CD8-positive, alpha-beta memory T cell (primary cell): ENCODE measurements around the gene NAALADL2. TPM values are rescaled to one million over a fixed set of nuclear protein-coding genes. Genes with fewer than 3 reads are reported as not detected.
A peak's percentile ranks its signal among the peaks of the same experiment; 100 is the strongest.
"Not testable (repeated sequence)": the region's sequence is repeated elsewhere in the genome, so short reads cannot be mapped to it uniquely, and the experiment has no call there.

ENCODE experiments used
- CTCF ChIA-PET: fragments of 350-600 bp; sonication (Branson Sonifier 250); formaldehyde crosslinking; loops from one replicate; lab custom pipeline; 2021; ENCODE audit warnings: antibody characterized with exemption; lab: Charles Lee
- POLR2A ChIA-PET: fragments of 350-600 bp; sonication (Branson Sonifier 250); formaldehyde crosslinking; loops from one replicate; lab custom pipeline; 2021; ENCODE audit warnings: antibody characterized with exemption; lab: Charles Lee
- DNase-seq, 5 donors: peaks; one replicate each; pipeline versions ENCODE4 v3.0.0 to v3.0.0-alpha.2; 2020 to 2022; ENCODE audit warnings: mixed read lengths in 1 of 5
- H3K27ac ChIP-seq: one replicate; pipeline ENCODE4 v1.7.0; 2013; ENCODE audit warnings: low read depth, mild to moderate bottlenecking, low read length, moderate library complexity
- H3K27me3 ChIP-seq: 2 replicates; pipeline ENCODE4 v1.7.0; 2013; ENCODE audit warnings: low read length, mild to moderate bottlenecking; ENCODE audit not compliant: insufficient read depth, poor library complexity, severe bottlenecking
- H3K36me3 ChIP-seq: 2 replicates; pipeline ENCODE4 v1.7.0; 2013; ENCODE audit warnings: mild to moderate bottlenecking, low read length, moderate library complexity; ENCODE audit not compliant: insufficient read depth
- H3K4me1 ChIP-seq: 2 replicates; pipeline ENCODE4 v1.7.0; 2013; ENCODE audit warnings: mild to moderate bottlenecking, low read length, moderate library complexity; ENCODE audit not compliant: insufficient read depth
- H3K4me3 ChIP-seq: 2 replicates; pipeline ENCODE4 v1.7.0; 2013; ENCODE audit warnings: mild to moderate bottlenecking, low read length
- H3K9me3 ChIP-seq: 2 replicates; pipeline ENCODE4 v1.7.0; 2013; ENCODE audit warnings: mild to moderate bottlenecking, low read length
- H3K27ac Mint-ChIP-seq, 8 donors: one replicate each; pipeline ENCODE4 v1.8.0; 2020 to 2021; ENCODE audit warnings: mixed read lengths in 8 of 8, mild to moderate bottlenecking in 6 of 8, inconsistent platforms in 3 of 8, moderate library complexity in 3 of 8
- H3K27me3 Mint-ChIP-seq, 2 donors: one replicate each; pipeline ENCODE4 v1.8.0; 2020 to 2021; ENCODE audit warnings: mixed read lengths in 2 of 2, mild to moderate bottlenecking in 1 of 2, moderate library complexity in 1 of 2
- H3K36me3 Mint-ChIP-seq, 3 donors: one replicate each; pipeline ENCODE4 v1.8.0; 2020 to 2021; ENCODE audit warnings: mixed read lengths in 3 of 3, inconsistent platforms in 1 of 3, mild to moderate bottlenecking in 1 of 3
- H3K4me1 Mint-ChIP-seq, 3 donors: one replicate each; pipeline ENCODE4 v1.8.0; 2020 to 2021; ENCODE audit warnings: mixed read lengths in 3 of 3, inconsistent platforms in 1 of 3, mild to moderate bottlenecking in 1 of 3
- H3K4me3 Mint-ChIP-seq, 7 donors: one replicate each; pipeline ENCODE4 v1.8.0; 2020 to 2021; ENCODE audit warnings: mixed read lengths in 7 of 7, mild to moderate bottlenecking in 6 of 7, moderate library complexity in 4 of 7, inconsistent platforms in 2 of 7
- H3K9me3 Mint-ChIP-seq, 5 donors: one replicate each; pipeline ENCODE4 v1.8.0; 2020 to 2022; ENCODE audit warnings: mixed read lengths in 5 of 5, mild to moderate bottlenecking in 3 of 5, moderate library complexity in 2 of 5, inconsistent platforms in 1 of 5
- polyA plus RNA-seq: library from polyadenylated mRNA; unstranded; fragments of 300-500 nt; fragmentation: Illumina TruSeq; gene quantifications from one replicate; pipeline ENCODE4 v1.2.3, GENCODE V29; 2021
- total RNA-seq, 2 experiments: library from RNA; stranded (reverse); gene quantifications; one replicate each; pipeline ENCODE4 v1.2.3, GENCODE V29; 2021

NAALADL2 gene
- total and polyA plus RNA-seq, 3 experiments from 2014 or later: not detected

- H3K4me3 Mint-ChIP-seq, H3K4me1 Mint-ChIP-seq, H3K27ac ChIP-seq, H3K27me3 Mint-ChIP-seq, H3K4me1 ChIP-seq, H3K4me3 ChIP-seq, DNase-seq, H3K27ac Mint-ChIP-seq, H3K9me3 Mint-ChIP-seq, CTCF ChIA-PET, H3K9me3 ChIP-seq, H3K36me3 Mint-ChIP-seq, POLR2A ChIA-PET, H3K36me3 ChIP-seq, H3K27me3 ChIP-seq: not testable (repeated sequence)
Measured at GRCh38 chr3:175371187-175371586, 512.1 kb downstream of the NAALADL2 start.

GRCh38 chr3:175374705-175375104 is 515.6 kb downstream of the NAALADL2 start:
- no peaks in the 10 kb centered on the region for H3K4me1 ChIP-seq
- Mint-ChIP-seq H3K27me3 (no peaks in the 10 kb centered on the region), H3K27ac (no peak overlapping the region), H3K9me3 (peaks cover 0 to 6% (median 3%) of the 10 kb centered on the region in 5 donors), H3K36me3 (no peaks in the 10 kb centered on the region), H3K4me1 (no peaks in the 10 kb centered on the region), H3K4me3 (no peak overlapping the region)
- no peaks in the 10 kb centered on the region for H3K9me3 ChIP-seq
- H3K36me3 ChIP-seq: no peaks in the 10 kb centered on the region
- ChIA-PET POLR2A (no interaction called here), CTCF (no interaction called here)
- no peaks in the 10 kb centered on the region for H3K27me3 ChIP-seq
- no peak overlapping the region for H3K4me3 ChIP-seq
- H3K27ac ChIP-seq: no peak overlapping the region
- DNase-seq: no peak

- Histone ChIP-seq H3K4me3 (no peak overlapping the region), H3K36me3 (no peaks in the 10 kb centered on the region), H3K9me3 (no peaks in the 10 kb centered on the region), H3K4me1 (no peaks in the 10 kb centered on the region), H3K27me3 (no peaks in the 10 kb centered on the region), H3K27ac (no peak overlapping the region)
- Mint-ChIP-seq H3K27ac (no peak overlapping the region), H3K36me3 (no peaks in the 10 kb centered on the region), H3K27me3 (no peaks in the 10 kb centered on the region), H3K4me1 (no peaks in the 10 kb centered on the region), H3K4me3 (no peak overlapping the region), H3K9me3 (peaks cover 0 to 6% (median 3%) of the 10 kb centered on the region in 5 donors)
- ChIA-PET POLR2A (no interaction called here), CTCF (no interaction called here)
- no peak for DNase-seq
Measured at GRCh38 chr3:175378348-175378747, 519.2 kb downstream of the NAALADL2 start.

- H3K4me3 ChIP-seq: no peak overlapping the region
- H3K9me3 Mint-ChIP-seq: peaks cover 0 to 11% (median 5%) of the 10 kb centered on the region in 5 donors
- no peaks in the 10 kb centered on the region for H3K27me3 Mint-ChIP-seq
- ChIA-PET POLR2A (no interaction called here), CTCF (no interaction called here)
- no peaks in the 10 kb centered on the region for H3K27me3 ChIP-seq
- H3K4me1 ChIP-seq: no peaks in the 10 kb centered on the region
- H3K4me3 Mint-ChIP-seq: no peak overlapping the region
- H3K27ac ChIP-seq: no peak overlapping the region
- no peaks in the 10 kb centered on the region for H3K9me3 ChIP-seq
- DNase-seq: no peak
- peak overlapping the region in 1 of 8 donors; percentile 62 for H3K27ac Mint-ChIP-seq
- no peaks in the 10 kb centered on the region for H3K36me3 Mint-ChIP-seq
- H3K4me1 Mint-ChIP-seq: no peaks in the 10 kb centered on the region
- no peaks in the 10 kb centered on the region for H3K36me3 ChIP-seq
Measured at GRCh38 chr3:175381685-175382084, 522.6 kb downstream of the NAALADL2 start.

GRCh38 chr3:175383371-175383770 is 524.2 kb downstream of the NAALADL2 start:
- H3K27me3 ChIP-seq: no peaks in the 10 kb centered on the region
- POLR2A ChIA-PET: no interaction called here
- H3K27me3 Mint-ChIP-seq: no peaks in the 10 kb centered on the region
- no peak for DNase-seq
- H3K36me3 ChIP-seq: no peaks in the 10 kb centered on the region
- peaks cover 0 to 20% (median 5%) of the 10 kb centered on the region in 5 donors for H3K9me3 Mint-ChIP-seq
- no peak overlapping the region for H3K4me3 Mint-ChIP-seq
- H3K9me3 ChIP-seq: no peaks in the 10 kb centered on the region
- no peaks in the 10 kb centered on the region for H3K4me1 Mint-ChIP-seq
- no peak overlapping the region for H3K27ac Mint-ChIP-seq
- H3K4me1 ChIP-seq: no peaks in the 10 kb centered on the region
- no peak overlapping the region for H3K27ac ChIP-seq
- H3K36me3 Mint-ChIP-seq: no peaks in the 10 kb centered on the region
- H3K4me3 ChIP-seq: no peak overlapping the region
- CTCF ChIA-PET: no interaction called here

GRCh38 chr3:175383813-175384212 is 524.7 kb downstream of the NAALADL2 start:
- H3K4me1 ChIP-seq: no peaks in the 10 kb centered on the region
- ChIA-PET CTCF (no interaction called here), POLR2A (no interaction called here)

GRCh38 chr3:175384569-175384968 is 525.4 kb downstream of the NAALADL2 start:
- no peak for DNase-seq
- no peaks in the 10 kb centered on the region for H3K4me1 Mint-ChIP-seq
- H3K9me3 Mint-ChIP-seq: peaks cover 0 to 25% (median 2%) of the 10 kb centered on the region in 5 donors
- ChIA-PET POLR2A (no interaction called here), CTCF (no interaction called here)
- Histone ChIP-seq H3K27me3 (no peaks in the 10 kb centered on the region), H3K4me3 (no peak overlapping the region), H3K36me3 (no peaks in the 10 kb centered on the region), H3K9me3 (no peaks in the 10 kb centered on the region), H3K4me1 (no peaks in the 10 kb centered on the region), H3K27ac (no peak overlapping the region)
- no peak overlapping the region for H3K27ac Mint-ChIP-seq
- no peaks in the 10 kb centered on the region for H3K27me3 Mint-ChIP-seq
- no peak overlapping the region for H3K4me3 Mint-ChIP-seq
- no peaks in the 10 kb centered on the region for H3K36me3 Mint-ChIP-seq

More at GRCh38 chr3:175383813-175384212, 524.7 kb downstream of the NAALADL2 start:
- Histone ChIP-seq H3K27me3 (no peaks in the 10 kb centered on the region), H3K9me3 (no peaks in the 10 kb centered on the region), H3K27ac (no peak overlapping the region), H3K4me3 (no peak overlapping the region), H3K36me3 (no peaks in the 10 kb centered on the region)
- DNase-seq: no peak
- H3K27ac Mint-ChIP-seq: no peak overlapping the region
- no peak overlapping the region for H3K4me3 Mint-ChIP-seq
- H3K36me3 Mint-ChIP-seq: no peaks in the 10 kb centered on the region
- H3K4me1 Mint-ChIP-seq: no peaks in the 10 kb centered on the region
- H3K9me3 Mint-ChIP-seq: peaks cover 0 to 21% (median 2%) of the 10 kb centered on the region in 5 donors
- H3K27me3 Mint-ChIP-seq: no peaks in the 10 kb centered on the region

GRCh38 chr3:175386630-175387029 is 527.5 kb downstream of the NAALADL2 start:
- H3K36me3 Mint-ChIP-seq: no peaks in the 10 kb centered on the region
- Histone ChIP-seq H3K27ac (no peak overlapping the region), H3K27me3 (no peaks in the 10 kb centered on the region), H3K9me3 (no peaks in the 10 kb centered on the region), H3K4me1 (no peaks in the 10 kb centered on the region), H3K4me3 (no peak overlapping the region), H3K36me3 (no peaks in the 10 kb centered on the region)
- ChIA-PET CTCF (no interaction called here), POLR2A (no interaction called here)
- H3K4me3 Mint-ChIP-seq: no peak overlapping the region
- H3K27ac Mint-ChIP-seq: no peak overlapping the region
- H3K27me3 Mint-ChIP-seq: no peaks in the 10 kb centered on the region
- no peaks in the 10 kb centered on the region for H3K4me1 Mint-ChIP-seq
- peaks cover 0 to 33% (median 4%) of the 10 kb centered on the region in 5 donors for H3K9me3 Mint-ChIP-seq
- no peak for DNase-seq

GRCh38 chr3:175389560-175389959 is 530.4 kb downstream of the NAALADL2 start:
- Histone ChIP-seq H3K27ac (no peak overlapping the region), H3K36me3 (no peaks in the 10 kb centered on the region), H3K27me3 (no peaks in the 10 kb centered on the region), H3K4me1 (no peaks in the 10 kb centered on the region), H3K9me3 (no peaks in the 10 kb centered on the region), H3K4me3 (no peak overlapping the region)
- H3K27me3 Mint-ChIP-seq: no peaks in the 10 kb centered on the region
- H3K9me3 Mint-ChIP-seq: peaks cover 0 to 45% (median 3%) of the 10 kb centered on the region in 5 donors
- ChIA-PET CTCF (no interaction called here), POLR2A (no interaction called here)
- H3K4me3 Mint-ChIP-seq: no peak overlapping the region
- no peak overlapping the region for H3K27ac Mint-ChIP-seq
- H3K36me3 Mint-ChIP-seq: no peaks in the 10 kb centered on the region
- no peak for DNase-seq
- no peaks in the 10 kb centered on the region for H3K4me1 Mint-ChIP-seq
